SU-DHL-6 (cell line): ENCODE measurements around the gene SQOR.

Experiments used
- H2AFZ ChIP-seq: fragments of 200-600 bp; sonication (generic); 2 replicates; pipeline ENCODE4 v1.6.1; 2014; ENCODE audit warnings: low read depth, mild to moderate bottlenecking, moderate library complexity, mixed read lengths, antibody characterized with exemption, low read length; ENCODE audit not compliant: severe bottlenecking
- H3F3A ChIP-seq: fragments of 200-600 bp; shearing (Covaris generic); 2 replicates; pipeline ENCODE4 v1.6.0; 2016; ENCODE audit warnings: antibody characterized with exemption, mild to moderate bottlenecking; ENCODE audit not compliant: insufficient read depth
- H3K27ac ChIP-seq: fragments of 200-600 bp; sonication (generic); 2 replicates; pipeline ENCODE4 v1.5.1; 2016; ENCODE audit warnings: low read depth, mild to moderate bottlenecking, low read length, moderate library complexity, mixed read lengths
- H3K27me3 ChIP-seq: fragments of 200-600 bp; sonication (generic), shearing (Covaris generic); 2 replicates; pipeline ENCODE4 v1.6.0; 2014; ENCODE audit warnings: mild to moderate bottlenecking, low read length
- H3K36me3 ChIP-seq: fragments of 200-600 bp; sonication (generic); 2 replicates; pipeline ENCODE4 v1.6.1; 2014; ENCODE audit warnings: mild to moderate bottlenecking, low read length, mixed read lengths
- H3K4me2 ChIP-seq: fragments of 300-600, 200-600 bp; shearing (Covaris generic), sonication (generic); 2 replicates; pipeline ENCODE4 v1.6.0; 2014; ENCODE audit warnings: low read length, low read depth, mild to moderate bottlenecking; ENCODE audit not compliant: poor library complexity, severe bottlenecking
- H3K4me3 ChIP-seq: fragments of 200-600 bp; sonication (generic); 2 replicates; pipeline ENCODE4 v1.5.1; 2014; ENCODE audit warnings: antibody characterized with exemption, low read length, mild to moderate bottlenecking, mixed read lengths; ENCODE audit not compliant: insufficient read depth, poor library complexity, severe bottlenecking
- H3K79me2 ChIP-seq: fragments of 200-600 bp; sonication (generic); 2 replicates; pipeline ENCODE4 v1.6.1; 2014; ENCODE audit warnings: mild to moderate bottlenecking, low read length, moderate library complexity; ENCODE audit not compliant: insufficient read depth
- H3K9ac ChIP-seq: fragments of 200-600 bp; sonication (generic); 2 replicates; pipeline ENCODE4 v1.7.0; 2014; ENCODE audit warnings: mild to moderate bottlenecking, low read length
- H3K9me2 ChIP-seq: fragments of 200-600 bp; sonication (generic); replicated peaks from 2 replicates; pipeline ENCODE4 v1.6.1; 2014; ENCODE audit warnings: low read length; ENCODE audit not compliant: insufficient read depth
- H3K9me3 ChIP-seq: fragments of 200-600 bp; sonication (generic); 2 replicates; pipeline ENCODE4 v1.6.1; 2014; ENCODE audit warnings: low read length, mixed read lengths; ENCODE audit not compliant: insufficient read depth
- H4K20me1 ChIP-seq: fragments of 200-600 bp; sonication (generic); 2 replicates; pipeline ENCODE4 v1.6.1; 2014; ENCODE audit warnings: low read depth, mild to moderate bottlenecking, antibody characterized with exemption, low read length, moderate library complexity, mixed read lengths
- CTCF ChIP-seq: fragments of 200-600 bp; sonication (generic); IDR thresholded peaks from one replicate; pipeline ENCODE4 v1.5.1; 2017; ENCODE audit warnings: antibody characterized with exemption, mild to moderate bottlenecking, low read length, moderate library complexity; ENCODE audit not compliant: insufficient read depth, poor library complexity, severe bottlenecking
- EZH2phosphoT487 ChIP-seq: fragments of 200-600 bp; sonication (generic), shearing (Covaris generic); conservative IDR thresholded peaks from 2 replicates; pipeline ENCODE4 v1.6.1; 2018; ENCODE audit warnings: mild to moderate bottlenecking, antibody characterized with exemption, low read length, moderate library complexity, mixed read lengths

SQOR gene

GRCh38 chr15:45710657-45711056 is 75.8 kb downstream of the SQOR start:
- Histone ChIP-seq H3K79me2 (no peaks in the 10 kb centered on the region), H3K9me2 (no peaks in the 10 kb centered on the region)
- TF ChIP-seq CTCF (no peak), EZH2phosphoT487 (no peak)

GRCh38 chr15:45714590-45715488 is 80.0 kb downstream of the SQOR start:
- H4K20me1 ChIP-seq = no peaks in the 10 kb centered on the region
- H3K9ac ChIP-seq = no peak overlapping the region
- H3K36me3 ChIP-seq = no peaks in the 10 kb centered on the region
- no peak overlapping the region for H3K27ac ChIP-seq
- no peak for TF ChIP-seq EZH2phosphoT487
- TF ChIP-seq CTCF = peak; percentile 81
- no peaks in the 10 kb centered on the region for H3K9me3 ChIP-seq
- H3K4me2 ChIP-seq = no peak overlapping the region
- no peak overlapping the region for H3K4me3 ChIP-seq
- no peaks in the 10 kb centered on the region for H3K27me3 ChIP-seq
- H3F3A ChIP-seq = no peaks in the 10 kb centered on the region
- H3K79me2 ChIP-seq = no peaks in the 10 kb centered on the region
- no peaks in the 10 kb centered on the region for H3K9me2 ChIP-seq
- no peak overlapping the region for H2AFZ ChIP-seq

More at GRCh38 chr15:45710657-45711056, 75.8 kb downstream of the SQOR start:
- no peak overlapping the region for H3K4me3 ChIP-seq
- H3K36me3 ChIP-seq = no peaks in the 10 kb centered on the region
- no peaks in the 10 kb centered on the region for H4K20me1 ChIP-seq
- no peaks in the 10 kb centered on the region for H3K9me3 ChIP-seq
- no peak overlapping the region for H3K4me2 ChIP-seq
- H3F3A ChIP-seq = no peaks in the 10 kb centered on the region
- no peak overlapping the region for H2AFZ ChIP-seq
- H3K27ac ChIP-seq = no peak overlapping the region
- H3K27me3 ChIP-seq = no peaks in the 10 kb centered on the region
- H3K9ac ChIP-seq = no peak overlapping the region

GRCh38 chr15:45715528-45715927 is 80.7 kb downstream of the SQOR start:
- Histone ChIP-seq H3K36me3 (no peaks in the 10 kb centered on the region), H3K27ac (no peak overlapping the region), H3K79me2 (no peaks in the 10 kb centered on the region), H3K4me3 (no peak overlapping the region), H3K4me2 (no peak overlapping the region), H3F3A (no peaks in the 10 kb centered on the region), H4K20me1 (no peaks in the 10 kb centered on the region), H3K9ac (no peak overlapping the region), H3K9me2 (no peaks in the 10 kb centered on the region), H3K27me3 (no peaks in the 10 kb centered on the region), H2AFZ (no peak overlapping the region), H3K9me3 (no peaks in the 10 kb centered on the region)
- TF ChIP-seq EZH2phosphoT487 (no peak), CTCF (peak; percentile 21)
